ENCODE results near the gene ESPN.
A peak's percentile ranks its signal among the peaks of the same experiment; 100 is the strongest.
"Not testable (repeated sequence)": the region's sequence is repeated elsewhere in the genome, so short reads cannot be mapped to it uniquely, and the experiment has no call there.

The ESPN gene

GRCh38 chr1:6485168-6486101 is 60.9 kb downstream of the ESPN start:
- DNase-seq (ENCODE audit: low spot score): no peak

- DNase-seq (ENCODE audit: low spot score): peak; percentile 61
These were observed 61.9 kb downstream of the ESPN start for GRCh38 chr1:6486433-6487011.

- no peak for DNase-seq (ENCODE audit: low spot score)
These were observed 63.4 kb downstream of the ESPN start for GRCh38 chr1:6487804-6488484.

GRCh38 chr1:6488602-6489382 is 64.2 kb downstream of the ESPN start:
- DNase-seq (ENCODE audit: low spot score): no peak

- no peak for DNase-seq (ENCODE audit: low spot score)
These were observed 64.8 kb downstream of the ESPN start for GRCh38 chr1:6489383-6489765.

GRCh38 chr1:6489799-6490180 is 65.2 kb downstream of the ESPN start:
- DNase-seq (ENCODE audit: low spot score): no peak

GRCh38 chr1:6490181-6491080 is 65.9 kb downstream of the ESPN start:
- DNase-seq (ENCODE audit: low spot score): no peak

- DNase-seq (ENCODE audit: low spot score): no peak
These were observed 66.5 kb downstream of the ESPN start for GRCh38 chr1:6491081-6491449.

- DNase-seq (ENCODE audit: low spot score): no peak
These were observed 66.9 kb downstream of the ESPN start, which contains the start of gene PLEKHG5 for GRCh38 chr1:6491480-6491962. PLEKHG5 (minus strand) TSS chr1:6491667; CDS start chr1:6477571, 14,096 bp downstream.

GRCh38 chr1:6491966-6492365 is 67.4 kb downstream of the ESPN start:
- no peak for DNase-seq (ENCODE audit: low spot score)

- not testable (repeated sequence) for DNase-seq (ENCODE audit: low spot score)
These were observed 69.3 kb downstream of the ESPN start for GRCh38 chr1:6493834-6494223.

- no peak for DNase-seq (ENCODE audit: low spot score)
These were observed 70.1 kb downstream of the ESPN start for GRCh38 chr1:6494627-6495026.

- DNase-seq (ENCODE audit: low spot score): no peak
These were observed 70.5 kb downstream of the ESPN start for GRCh38 chr1:6495041-6495441.

- DNase-seq (ENCODE audit: low spot score): no peak
These were observed 71.2 kb downstream of the ESPN start for GRCh38 chr1:6495540-6496364.

GRCh38 chr1:6496365-6496721 is 71.8 kb downstream of the ESPN start:
- DNase-seq (ENCODE audit: low spot score): no peak

GRCh38 chr1:6496890-6497214 is 72.3 kb downstream of the ESPN start:
- DNase-seq (ENCODE audit: low spot score): no peak

GRCh38 chr1:6497215-6497866 is 72.8 kb downstream of the ESPN start:
- no peak for DNase-seq (ENCODE audit: low spot score)

GRCh38 chr1:6497867-6498575 is 73.4 kb downstream of the ESPN start:
- no peak for DNase-seq (ENCODE audit: low spot score)

GRCh38 chr1:6498576-6499111 is 74.1 kb downstream of the ESPN start:
- DNase-seq (ENCODE audit: low spot score): no peak

All from globus pallidus (tissue), 1 donor.